ENCODE measurements around the gene HBS1L.
A peak's percentile ranks its signal among the peaks of the same experiment; 100 is the strongest.

Gene HBS1L

GRCh38 chr6:135054569-135055498 is at the start of gene HBS1L:
Gene HBS1L, minus strand, starts transcription at chr6:135054822. Its CDS starts 131 bp downstream, at chr6:135054691.
- peak; percentile 99 for DNase-seq

DNA sequence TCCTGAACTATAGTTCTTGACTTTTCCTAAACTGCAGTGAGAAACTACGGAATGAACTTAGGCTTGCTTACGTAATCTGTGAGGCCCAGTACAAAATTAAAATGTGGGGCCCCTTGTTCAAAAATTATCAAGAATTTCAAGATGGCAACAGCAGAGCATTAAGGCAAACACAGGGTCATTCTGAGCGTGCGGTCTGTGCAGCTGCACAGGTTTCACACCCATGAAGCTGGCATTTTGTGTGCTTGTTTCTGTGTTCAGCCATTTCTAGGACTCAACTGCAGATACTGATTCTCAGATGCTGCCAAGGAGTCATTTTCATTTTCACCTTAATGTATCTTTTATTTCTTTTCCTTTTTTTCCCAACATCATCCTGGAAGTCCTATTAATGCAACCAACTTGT is 49.6 kb upstream of the HBS1L start:
- no peak for DNase-seq

DNA sequence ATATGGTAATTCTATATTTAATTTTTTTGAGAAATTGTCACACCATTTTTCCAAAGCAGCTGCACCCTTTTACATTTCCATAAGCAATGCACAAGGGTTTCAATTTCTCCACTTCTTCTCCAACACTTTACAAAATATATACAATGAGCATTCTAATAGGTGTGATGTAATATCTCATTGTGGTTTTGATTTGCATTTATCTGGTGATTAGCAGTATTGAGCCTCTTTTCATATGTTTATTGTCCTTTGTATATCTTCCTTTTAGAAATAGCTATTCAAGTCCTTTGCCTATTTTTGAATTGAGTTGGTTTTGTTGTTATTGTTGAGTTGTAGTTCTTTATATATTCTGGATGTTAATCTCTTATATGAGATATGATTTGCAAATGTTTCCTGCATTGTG is 47.6 kb upstream of the HBS1L start:
- no peak for DNase-seq

- no peak for DNase-seq
These were observed 42.5 kb upstream of the HBS1L start for GRCh38 chr6:135097172-135097571.

GRCh38 chr6:135096403-135097130 is 41.9 kb upstream of the HBS1L start:
- peak; percentile 69 for DNase-seq

- no peak for DNase-seq
These were observed 41.1 kb upstream of the HBS1L start for GRCh38 chr6:135095716-135096115.

GRCh38 chr6:135094403-135094821 is 39.8 kb upstream of the HBS1L start:
- no peak for DNase-seq

GRCh38 chr6:135093578-135093977 is 39.0 kb upstream of the HBS1L start:
- no peak for DNase-seq

DNA sequence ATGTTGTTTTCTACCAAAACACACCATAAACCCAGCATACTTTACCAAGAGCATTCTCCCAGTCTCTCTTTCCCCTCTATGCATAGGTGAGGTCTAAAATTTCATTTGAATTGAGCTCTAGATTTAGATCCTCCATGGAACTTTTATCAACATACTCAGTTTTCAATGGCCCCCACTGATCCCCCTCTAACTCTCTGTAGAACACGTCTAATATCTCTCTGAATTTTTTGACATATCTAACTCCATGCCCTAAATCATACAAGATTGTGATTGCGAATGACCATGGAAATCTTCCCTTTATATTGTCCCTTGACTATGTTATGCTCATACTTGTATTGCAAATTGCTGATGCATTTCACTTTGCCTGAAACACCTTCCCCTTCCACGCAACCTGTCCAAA is 38.1 kb upstream of the HBS1L start:
- no peak for DNase-seq

- DNase-seq = no peak
These were observed 36.2 kb upstream of the HBS1L start for GRCh38 chr6:135090819-135091218.

- no peak for DNase-seq
These were observed 35.3 kb upstream of the HBS1L start for GRCh38 chr6:135089901-135090300.

DNA sequence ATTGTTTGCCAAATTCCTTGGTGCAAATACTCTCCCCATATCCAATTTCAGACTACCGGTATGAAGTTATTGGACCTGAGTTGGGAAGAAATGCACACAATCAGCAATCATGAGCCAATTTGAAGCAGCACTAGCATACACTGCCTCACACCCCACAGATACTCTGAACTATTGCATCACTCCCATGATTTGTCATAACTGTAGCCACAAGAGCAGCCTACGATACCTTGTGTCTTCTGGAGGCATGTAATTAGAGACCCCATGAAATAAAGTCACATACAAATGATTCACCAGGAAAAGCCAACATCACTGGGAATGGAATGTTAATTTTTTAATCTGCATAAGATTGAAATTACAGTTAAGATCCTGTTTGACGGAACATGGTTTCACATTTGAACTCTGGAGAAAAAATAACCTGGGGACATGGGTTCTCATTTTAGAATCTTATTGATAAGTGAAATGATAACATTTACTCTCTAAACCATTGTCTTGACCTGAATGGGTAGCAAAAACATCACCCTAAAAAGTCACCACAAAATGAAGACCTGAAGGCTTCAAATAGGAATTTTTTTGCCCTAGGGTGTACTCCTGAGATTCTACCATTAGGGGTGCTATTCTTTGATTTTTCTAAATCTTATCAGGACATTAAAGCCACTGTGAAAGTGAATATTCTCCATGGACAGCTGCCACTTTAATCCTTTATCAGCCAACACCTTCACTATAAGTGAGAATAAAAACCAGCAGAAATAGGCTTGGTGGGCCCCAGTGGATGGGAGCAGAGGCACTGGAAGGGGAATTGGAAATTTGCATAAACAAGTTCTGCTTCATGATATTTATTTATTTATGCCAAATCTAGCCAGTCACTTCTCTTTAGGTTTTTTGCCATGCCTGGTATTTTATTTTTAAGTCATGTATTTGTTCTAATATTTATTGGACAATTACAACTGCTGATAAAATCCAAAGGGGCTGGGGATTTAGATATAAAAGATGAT is 34.5 kb upstream of the HBS1L start:
- peak; percentile 48 for DNase-seq

GRCh38 chr6:135088281-135088680 is 33.7 kb upstream of the HBS1L start:
- DNase-seq = no peak

DNA sequence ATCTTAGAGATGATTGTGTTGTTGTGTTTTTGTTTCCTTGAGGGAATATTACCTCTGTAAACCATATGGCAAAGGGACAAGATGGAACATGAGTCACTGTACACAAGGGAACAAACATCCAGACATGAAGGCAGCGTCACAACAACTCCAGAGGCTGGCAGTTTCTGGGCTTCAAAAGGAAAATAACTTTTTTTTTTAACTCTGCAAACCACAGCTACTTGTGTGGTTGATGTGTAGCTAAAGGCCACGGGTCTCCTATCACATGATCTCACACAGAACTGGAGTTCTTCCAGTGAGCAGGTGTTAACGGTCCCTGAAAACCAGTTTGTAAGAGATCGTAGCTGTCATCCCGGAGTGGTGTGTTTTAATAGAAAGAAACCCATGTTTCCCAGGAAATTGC is 33.2 kb upstream of the HBS1L start:
- DNase-seq = no peak

DNA sequence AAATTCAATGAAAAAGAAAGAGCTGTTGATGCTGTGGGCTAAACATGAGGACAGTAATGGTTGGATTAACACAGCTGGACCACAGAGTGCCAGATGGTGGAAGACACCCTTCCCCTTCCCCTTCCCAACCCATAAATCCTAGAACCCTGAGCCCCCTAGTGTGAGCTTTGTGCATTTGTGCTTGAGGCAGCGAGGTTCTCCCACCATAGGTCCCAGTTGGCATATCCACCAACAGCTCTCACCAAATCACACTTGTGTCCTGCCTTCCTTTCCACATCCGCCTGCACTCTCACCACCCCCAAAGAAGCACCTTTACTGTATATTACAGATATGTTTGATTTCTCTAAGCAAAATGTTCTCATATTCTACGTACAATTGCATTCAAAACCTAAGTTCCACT is 32.8 kb upstream of the HBS1L start:
- DNase-seq = peak; percentile 69

- no peak for DNase-seq
These were observed 31.8 kb upstream of the HBS1L start for GRCh38 chr6:135086414-135086764.

DNA sequence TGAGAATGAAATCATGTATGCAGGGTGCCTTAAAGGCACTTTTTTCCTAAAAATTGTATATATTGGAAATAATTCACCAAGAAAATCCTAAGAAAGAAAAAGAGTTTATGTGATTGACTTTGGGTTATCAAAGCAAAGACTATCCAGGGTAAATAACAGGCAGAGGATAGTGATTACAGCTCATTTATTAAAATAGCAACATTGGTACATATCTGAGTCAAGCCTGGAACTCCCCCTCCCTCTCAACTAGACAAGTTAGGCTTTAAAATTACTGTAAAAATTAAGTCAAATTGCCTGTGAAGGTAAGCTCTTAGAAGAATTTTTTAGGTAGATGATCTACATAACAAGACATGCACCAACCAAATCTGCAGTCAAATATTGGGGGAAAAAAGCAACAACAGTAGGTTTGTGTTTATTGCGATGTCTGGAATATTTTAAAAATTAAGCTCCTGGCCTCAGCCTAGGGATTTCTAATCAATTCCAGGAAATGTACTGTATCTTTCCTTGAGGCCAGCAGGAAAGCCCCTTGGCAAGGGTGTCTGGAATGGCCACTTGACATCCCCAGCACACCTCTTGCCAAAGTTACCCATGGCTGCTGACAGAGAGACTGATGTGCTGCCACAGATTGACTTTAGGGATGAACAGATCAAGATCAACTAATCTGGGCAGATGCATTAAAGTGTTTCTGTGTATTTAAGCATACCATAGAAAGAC is 31.2 kb upstream of the HBS1L start:
- DNase-seq = no peak

GRCh38 chr6:135084916-135085269 is 30.3 kb upstream of the HBS1L start:
- DNase-seq = no peak

GRCh38 chr6:135084001-135084915 is 29.6 kb upstream of the HBS1L start:
- DNase-seq = no peak

DNA sequence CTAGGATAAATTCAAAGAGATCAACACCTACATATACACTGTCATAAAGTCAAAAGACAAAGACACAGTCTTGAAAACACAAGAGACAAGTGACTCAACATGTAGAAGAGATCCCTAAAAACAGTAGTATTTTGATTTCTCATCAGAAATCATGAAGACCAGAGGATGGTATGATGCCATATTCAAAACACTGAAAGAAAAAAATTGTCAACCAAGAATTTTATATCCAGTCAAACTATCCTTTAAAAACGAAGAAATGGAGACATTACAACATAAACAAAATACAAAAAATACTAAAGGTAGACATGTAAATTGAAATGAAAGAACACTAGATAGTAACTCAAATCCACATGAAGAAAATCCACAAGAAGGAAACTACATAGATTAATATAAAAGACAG is 27.3 kb upstream of the HBS1L start:
- DNase-seq = no peak

DNA sequence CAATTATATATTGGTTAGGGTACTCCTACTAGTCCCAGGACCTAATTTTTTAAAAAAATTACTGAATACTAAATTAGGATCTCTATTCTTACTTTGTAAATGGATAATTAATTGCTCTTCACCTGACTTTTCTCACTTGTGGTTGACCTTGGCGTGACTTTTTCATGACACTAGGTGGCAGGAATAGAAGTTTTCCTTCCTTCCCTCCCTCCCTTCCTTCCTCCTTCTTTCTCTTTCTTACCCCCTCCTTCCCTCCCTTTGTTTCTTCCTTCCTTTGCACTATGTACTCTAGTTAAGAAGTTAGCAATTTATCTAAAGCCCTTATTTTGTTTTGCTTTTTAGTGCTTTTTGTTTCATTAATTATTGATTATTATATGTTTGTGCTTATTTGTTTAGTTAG is 20.4 kb upstream of the HBS1L start:
- no peak for DNase-seq

Data from NCI-H69 (cell line).